ENCODE results near the gene KPNB1.

The KPNB1 gene

DNA sequence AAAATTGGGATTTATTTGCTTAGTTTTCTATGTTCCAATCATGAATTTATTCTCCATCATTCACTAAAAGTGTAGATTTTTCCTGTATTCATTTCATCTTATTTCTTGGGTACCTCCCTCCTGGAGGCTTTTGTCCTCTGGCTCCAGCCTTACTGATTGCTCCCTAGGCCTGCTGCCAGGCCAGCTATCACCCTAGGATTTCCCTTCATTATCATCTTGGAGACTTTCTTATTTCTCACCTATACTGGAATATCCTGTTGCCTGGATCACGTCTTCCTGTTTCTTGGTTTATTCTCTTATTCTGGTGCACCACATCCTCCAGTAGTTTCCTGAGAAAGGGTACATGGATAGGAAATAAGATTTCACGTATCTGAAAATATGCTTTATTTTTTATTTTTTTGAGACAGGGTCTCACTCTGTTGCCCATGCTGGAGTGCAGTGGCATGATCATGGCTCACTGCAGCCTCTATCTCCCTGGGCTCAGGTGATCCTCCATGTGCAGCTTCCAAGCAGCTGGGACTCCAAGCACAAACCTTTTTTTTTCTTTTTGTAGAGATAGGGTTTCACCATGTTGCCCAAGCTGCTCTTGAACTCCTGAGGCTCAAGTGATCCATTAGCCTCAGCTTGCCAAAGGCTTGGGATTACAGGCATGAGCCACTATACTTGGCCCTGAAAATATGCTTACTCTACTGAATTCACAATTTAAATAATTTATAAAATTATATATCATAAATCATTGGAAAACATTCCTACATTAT is 13.3 kb upstream of the KPNB1 start:
- DNase-seq (ENCODE audit: low read depth), result no peak
- in situ Hi-C loops (cut with HindIII; ENCODE audit: low sequenced_read_pairs), result no loop called here
- H3K4me3 ChIP-seq (ENCODE audit: low read depth, low read length), result no peak overlapping the region
- TF ChIP-seq, protein P1, sequence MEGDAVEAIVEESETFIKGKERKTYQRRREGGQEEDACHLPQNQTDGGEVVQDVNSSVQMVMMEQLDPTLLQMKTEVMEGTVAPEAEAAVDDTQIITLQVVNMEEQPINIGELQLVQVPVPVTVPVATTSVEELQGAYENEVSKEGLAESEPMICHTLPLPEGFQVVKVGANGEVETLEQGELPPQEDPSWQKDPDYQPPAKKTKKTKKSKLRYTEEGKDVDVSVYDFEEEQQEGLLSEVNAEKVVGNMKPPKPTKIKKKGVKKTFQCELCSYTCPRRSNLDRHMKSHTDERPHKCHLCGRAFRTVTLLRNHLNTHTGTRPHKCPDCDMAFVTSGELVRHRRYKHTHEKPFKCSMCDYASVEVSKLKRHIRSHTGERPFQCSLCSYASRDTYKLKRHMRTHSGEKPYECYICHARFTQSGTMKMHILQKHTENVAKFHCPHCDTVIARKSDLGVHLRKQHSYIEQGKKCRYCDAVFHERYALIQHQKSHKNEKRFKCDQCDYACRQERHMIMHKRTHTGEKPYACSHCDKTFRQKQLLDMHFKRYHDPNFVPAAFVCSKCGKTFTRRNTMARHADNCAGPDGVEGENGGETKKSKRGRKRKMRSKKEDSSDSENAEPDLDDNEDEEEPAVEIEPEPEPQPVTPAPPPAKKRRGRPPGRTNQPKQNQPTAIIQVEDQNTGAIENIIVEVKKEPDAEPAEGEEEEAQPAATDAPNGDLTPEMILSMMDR (IDR thresholded peaks at IDR 0.05; ENCODE audit: low read depth, low read length, missing control alignments), result no peak

DNA sequence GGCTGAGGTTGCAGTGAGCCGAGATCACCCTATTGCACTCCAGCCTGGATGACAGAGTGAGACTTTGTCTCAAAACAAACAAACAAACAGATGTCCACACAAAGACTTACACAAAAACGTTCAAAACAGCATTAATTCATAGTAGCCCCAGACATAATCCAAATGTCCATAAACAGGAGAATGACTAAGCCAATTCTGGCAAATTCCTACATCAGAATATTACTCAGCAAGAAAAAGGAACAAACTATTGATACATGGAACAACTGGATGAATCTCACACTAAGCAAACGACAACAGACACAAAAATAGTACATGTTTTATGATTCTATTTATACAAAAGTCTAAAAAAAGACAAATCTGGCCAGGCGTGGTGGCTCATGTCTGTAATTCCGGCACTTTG is 10.8 kb upstream of the KPNB1 start:
- H3K4me3 ChIP-seq (ENCODE audit: low read depth, low read length), result no peak overlapping the region
- in situ Hi-C loops (cut with HindIII; ENCODE audit: low sequenced_read_pairs), result no loop called here
- no peak for DNase-seq (ENCODE audit: low read depth)
- TF ChIP-seq, protein P1 (IDR thresholded peaks at IDR 0.05; ENCODE audit: low read depth, low read length, missing control alignments), result no peak

DNA sequence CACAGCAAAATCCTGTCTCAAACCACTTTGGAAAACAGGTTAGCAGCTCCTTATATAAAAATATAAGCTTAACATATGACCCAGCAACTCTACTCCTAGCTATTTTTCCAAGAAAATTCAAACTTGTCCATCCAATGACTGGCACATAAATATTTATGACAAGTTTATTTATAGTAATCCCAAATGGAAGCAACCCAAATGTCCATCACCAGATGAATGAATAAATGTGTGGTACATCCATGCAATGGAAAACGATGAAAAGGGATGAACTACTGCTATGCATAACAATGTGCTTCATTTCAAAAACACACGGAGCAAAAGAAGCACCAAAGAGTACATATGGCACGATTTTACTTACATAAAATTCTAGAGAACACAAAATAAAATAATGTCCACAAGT is 9.6 kb upstream of the KPNB1 start:
- TF ChIP-seq, protein P1 (IDR thresholded peaks at IDR 0.05; ENCODE audit: low read depth, low read length, missing control alignments), result no peak
- no peak for DNase-seq (ENCODE audit: low read depth)
- in situ Hi-C loops (cut with HindIII; ENCODE audit: low sequenced_read_pairs), result no loop called here
- H3K4me3 ChIP-seq (ENCODE audit: low read depth, low read length), result no peak overlapping the region

DNA sequence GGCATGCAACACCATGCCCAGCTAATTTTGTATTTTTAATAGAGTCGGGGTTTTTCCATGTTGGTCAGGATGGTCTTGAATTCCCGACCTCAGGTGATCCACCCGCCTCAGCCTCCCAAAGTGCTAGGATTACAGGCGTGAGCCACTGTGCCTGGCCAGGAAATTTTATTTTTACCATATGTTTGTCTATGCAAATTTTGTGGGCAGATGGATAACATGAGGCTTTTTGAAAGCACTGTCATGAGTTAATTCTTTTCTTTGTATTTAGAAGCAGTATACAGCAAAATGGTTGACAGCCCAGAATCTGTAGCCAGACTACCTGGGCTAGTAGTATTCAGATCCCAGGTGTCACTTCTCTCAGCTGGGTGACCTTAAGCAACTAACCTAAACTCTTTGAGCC is 8.5 kb upstream of the KPNB1 start:
- in situ Hi-C loops (cut with HindIII; ENCODE audit: low sequenced_read_pairs), result no loop called here
- no peak for DNase-seq (ENCODE audit: low read depth)
- H3K4me3 ChIP-seq (ENCODE audit: low read depth, low read length), result no peak overlapping the region
- TF ChIP-seq, protein P1 (IDR thresholded peaks at IDR 0.05; ENCODE audit: low read depth, low read length, missing control alignments), result no peak

DNA sequence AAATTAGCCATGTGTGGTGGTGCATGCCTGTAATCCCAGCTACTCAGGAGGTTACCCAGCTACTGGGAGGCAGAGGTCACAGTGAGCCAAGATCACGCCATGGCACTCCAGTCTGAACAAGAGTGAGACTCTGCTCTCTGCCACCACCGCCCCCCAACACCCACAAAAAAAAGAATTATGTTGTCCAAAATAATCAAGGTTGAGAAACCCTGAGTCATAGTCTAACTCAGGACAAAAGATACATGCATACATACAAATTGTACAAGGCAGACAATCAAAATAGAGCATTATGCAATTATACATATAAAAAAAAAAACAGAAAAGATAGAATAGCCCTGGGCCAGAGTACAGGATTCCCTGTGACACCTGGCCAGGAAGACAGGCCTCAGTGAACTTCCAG is 6.6 kb upstream of the KPNB1 start:
- TF ChIP-seq, protein P1 (IDR thresholded peaks at IDR 0.05; ENCODE audit: low read depth, low read length, missing control alignments), result no peak
- in situ Hi-C loops (cut with HindIII; ENCODE audit: low sequenced_read_pairs), result no loop called here
- no peak for DNase-seq (ENCODE audit: low read depth)
- no peak overlapping the region for H3K4me3 ChIP-seq (ENCODE audit: low read depth, low read length)

DNA sequence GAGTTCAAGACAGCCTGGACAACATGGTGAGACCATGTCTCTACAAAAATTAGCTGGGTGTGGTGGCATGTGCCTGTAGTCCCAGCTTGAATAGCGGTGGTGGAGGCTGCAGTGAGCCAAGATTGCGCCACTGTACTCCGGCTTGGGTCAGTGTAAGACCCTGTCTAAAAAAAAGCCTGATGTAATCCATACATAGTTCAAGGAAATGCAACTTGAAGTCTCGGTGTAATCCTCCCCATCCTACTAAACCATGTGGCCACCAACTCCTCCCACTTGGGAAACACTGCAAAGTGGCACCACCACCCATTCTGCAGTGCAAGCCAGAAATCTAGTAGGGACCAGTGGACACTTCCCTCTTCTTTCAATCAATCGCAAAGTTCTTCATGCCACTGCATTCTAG is 5.4 kb upstream of the KPNB1 start:
- no peak for DNase-seq (ENCODE audit: low read depth)
- TF ChIP-seq, protein P1 (IDR thresholded peaks at IDR 0.05; ENCODE audit: low read depth, low read length, missing control alignments), result no peak
- no peak overlapping the region for H3K4me3 ChIP-seq (ENCODE audit: low read depth, low read length)
- in situ Hi-C loops (cut with HindIII; ENCODE audit: low sequenced_read_pairs), result no loop called here
